Left colon (tissue), 2 donors: ENCODE measurements around the gene FLRT1. TPM values are rescaled to one million over a fixed set of nuclear protein-coding genes. Genes with fewer than 3 reads are reported as not detected.

Experiments used
- ATAC-seq: fragments of 200-7000 bp; cut with Tn5 transposase; one replicate; pipeline ENCODE4 v1.9.1; 2020; ENCODE audit warnings: mild to moderate bottlenecking, moderate library complexity
- DNase-seq, 2 donors: peaks; one replicate each; pipeline ENCODE4 v3.0.0-alpha.2; 2020
- intact Hi-C, 2 donors: fragments of 100-400 bp; cut with DNase I in 1 of 2; cut with micrococcal nuclease in 1 of 2; formaldehyde crosslinking; loops; one replicate each; pipeline versions ENCODE4 v1.11.2 to v1.14.0; 2022; cut with DNase I, micrococcal nuclease
- long read RNA-seq: library from polyadenylated mRNA; unstranded; transcript quantifications from one replicate; pipeline ENCODE4 v2.0.0, GENCODE V29; 2021
- total RNA-seq, 2 donors: library from RNA; stranded (reverse); fragmentation: NEBNext Ultra II Directional; extraction: Animal tissue kit (Norgen Biotek cat#: 25700); gene quantifications; one replicate each; pipeline ENCODE4 v1.2.1, GENCODE V29; 2021
- donor health status: DM: no; HTN: no; CAD: no.
- donor health status: DM: yes; HTN: yes; CAD: no.

The FLRT1 gene, protein sequence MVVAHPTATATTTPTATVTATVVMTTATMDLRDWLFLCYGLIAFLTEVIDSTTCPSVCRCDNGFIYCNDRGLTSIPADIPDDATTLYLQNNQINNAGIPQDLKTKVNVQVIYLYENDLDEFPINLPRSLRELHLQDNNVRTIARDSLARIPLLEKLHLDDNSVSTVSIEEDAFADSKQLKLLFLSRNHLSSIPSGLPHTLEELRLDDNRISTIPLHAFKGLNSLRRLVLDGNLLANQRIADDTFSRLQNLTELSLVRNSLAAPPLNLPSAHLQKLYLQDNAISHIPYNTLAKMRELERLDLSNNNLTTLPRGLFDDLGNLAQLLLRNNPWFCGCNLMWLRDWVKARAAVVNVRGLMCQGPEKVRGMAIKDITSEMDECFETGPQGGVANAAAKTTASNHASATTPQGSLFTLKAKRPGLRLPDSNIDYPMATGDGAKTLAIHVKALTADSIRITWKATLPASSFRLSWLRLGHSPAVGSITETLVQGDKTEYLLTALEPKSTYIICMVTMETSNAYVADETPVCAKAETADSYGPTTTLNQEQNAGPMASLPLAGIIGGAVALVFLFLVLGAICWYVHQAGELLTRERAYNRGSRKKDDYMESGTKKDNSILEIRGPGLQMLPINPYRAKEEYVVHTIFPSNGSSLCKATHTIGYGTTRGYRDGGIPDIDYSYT
- total RNA-seq: 1 to 10 TPM in 1 of 2 donors, not detected in 1; 1.2 TPM
- long read RNA-seq: 0 reads

DNA sequence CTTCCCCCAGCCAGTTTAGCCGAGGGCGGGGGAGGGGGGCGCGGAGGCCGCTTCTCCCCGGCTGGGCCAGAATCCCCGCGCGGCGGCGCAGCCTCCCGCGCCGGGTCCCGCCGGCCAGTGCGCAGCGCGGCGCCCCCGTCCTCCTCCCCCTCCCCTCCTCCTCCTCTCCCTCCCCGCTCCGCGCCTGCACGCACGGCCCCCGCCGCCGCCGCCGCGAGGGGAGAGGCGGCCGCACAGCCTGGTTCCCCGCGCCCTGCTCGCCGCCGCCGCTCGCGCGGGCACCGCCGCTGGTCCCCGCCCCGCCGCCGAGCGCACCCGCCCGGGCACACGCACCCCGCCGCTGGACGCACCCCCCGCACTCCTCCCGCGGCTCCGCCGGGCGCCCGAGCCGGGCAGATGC, at the start of gene FLRT1:
Gene FLRT1, plus strand, starts transcription at position 356 of the 400 bp plus-strand sequence. CDS start 80,337 bp downstream, outside the sequence.
- no peak for DNase-seq
- no peak for ATAC-seq
- intact Hi-C loops: no loop called here

DNA sequence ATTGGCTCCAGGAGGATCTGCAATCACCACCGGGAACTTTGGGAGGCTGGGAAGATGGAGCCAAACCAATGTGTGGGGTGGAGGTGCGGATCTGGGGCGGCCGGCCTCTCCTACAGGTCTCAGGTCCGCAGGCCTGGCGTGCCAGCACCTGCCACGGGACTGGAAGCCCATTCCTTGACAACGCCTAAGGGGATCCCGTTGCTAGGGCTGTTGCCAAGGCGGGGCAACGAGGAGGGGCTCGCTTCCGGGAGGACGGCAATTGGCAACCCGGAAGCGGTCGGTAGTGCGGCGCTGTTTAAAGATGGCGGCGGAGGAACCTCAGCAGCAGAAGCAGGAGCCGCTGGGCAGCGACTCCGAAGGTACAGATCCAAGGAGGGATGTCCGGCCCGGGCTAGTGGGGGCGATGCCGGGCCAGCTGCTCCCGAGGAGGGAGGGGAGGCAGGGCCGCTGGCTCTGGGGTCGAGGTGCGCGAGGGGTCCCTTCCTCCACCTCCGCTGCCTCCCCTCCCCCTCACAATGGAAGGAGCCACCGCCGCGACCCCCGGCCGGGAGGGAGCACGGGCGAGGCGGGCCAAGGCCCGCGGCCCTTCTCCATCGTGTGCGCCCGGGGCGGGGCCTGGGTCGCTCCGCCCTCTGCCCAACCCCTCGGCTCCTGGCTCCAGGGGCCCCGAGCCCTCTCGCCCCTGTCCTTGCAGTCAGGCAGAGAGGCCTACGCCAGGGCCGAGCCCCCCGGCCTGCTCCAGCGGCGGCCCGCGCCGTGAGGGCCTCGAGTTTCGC, 49.4 kb upstream of the FLRT1 start, which contains the start of gene OTUB1:
Gene OTUB1, plus strand, starts transcription at position 283 of the 776 bp plus-strand sequence. Its CDS starts 19 bp downstream, at position 302.
- intact Hi-C loops: no loop called here
- DNase-seq: peak; percentile 94 to 96
- ATAC-seq: peak; percentile 95

DNA sequence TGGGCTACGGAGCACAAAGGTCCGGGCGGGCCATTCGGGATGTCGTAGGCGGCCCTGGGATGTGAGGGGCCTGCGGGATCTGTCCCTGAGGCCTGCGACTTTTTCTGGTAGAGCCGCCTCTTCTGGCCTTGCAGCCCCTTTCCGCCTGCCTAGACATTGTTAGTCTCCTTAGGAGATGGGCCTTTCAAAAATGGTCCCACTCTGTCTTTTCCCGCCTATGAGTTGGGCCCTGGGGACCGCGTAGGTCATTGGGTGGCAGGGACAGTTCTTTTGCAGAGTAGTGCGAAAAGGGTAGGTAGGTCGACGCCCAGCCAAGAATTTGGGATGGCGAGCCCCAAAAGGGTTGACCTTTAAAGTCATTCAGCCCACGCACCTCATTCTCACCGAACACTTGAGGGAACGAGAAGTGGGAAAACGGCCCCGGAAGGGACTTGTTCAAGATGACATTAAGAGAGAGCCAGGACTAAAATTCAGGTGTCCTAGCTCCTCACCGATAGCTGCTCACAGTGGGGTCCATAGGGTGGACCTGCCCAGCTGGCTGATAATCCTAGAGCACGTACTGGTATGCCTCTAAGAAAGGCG, 48.7 kb upstream of the FLRT1 start:
- intact Hi-C loops: no loop called here
- no peak for DNase-seq
- ATAC-seq: no peak

DNA sequence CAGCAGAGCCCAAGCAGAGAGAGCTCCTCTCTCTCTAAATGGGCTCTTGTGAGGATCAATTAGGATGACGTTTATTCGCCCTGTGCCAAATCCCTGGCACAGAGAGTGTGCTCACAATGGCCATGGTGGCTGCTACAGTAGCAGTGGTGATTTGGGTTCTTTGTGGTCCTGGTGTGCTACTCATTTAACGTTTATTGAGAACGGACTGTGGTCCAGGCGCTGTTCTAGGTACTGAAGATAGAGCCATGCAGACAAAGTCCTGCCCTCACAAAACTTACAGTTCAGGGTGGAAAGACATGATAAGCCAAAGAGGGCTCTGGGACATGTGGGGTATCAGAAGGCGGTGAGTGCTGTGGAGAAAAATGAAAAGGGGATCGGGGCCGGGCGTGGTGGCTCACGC, 44.2 kb upstream of the FLRT1 start:
- ATAC-seq (no peak), DNase-seq (no peak)
- intact Hi-C loops: no loop called here

DNA sequence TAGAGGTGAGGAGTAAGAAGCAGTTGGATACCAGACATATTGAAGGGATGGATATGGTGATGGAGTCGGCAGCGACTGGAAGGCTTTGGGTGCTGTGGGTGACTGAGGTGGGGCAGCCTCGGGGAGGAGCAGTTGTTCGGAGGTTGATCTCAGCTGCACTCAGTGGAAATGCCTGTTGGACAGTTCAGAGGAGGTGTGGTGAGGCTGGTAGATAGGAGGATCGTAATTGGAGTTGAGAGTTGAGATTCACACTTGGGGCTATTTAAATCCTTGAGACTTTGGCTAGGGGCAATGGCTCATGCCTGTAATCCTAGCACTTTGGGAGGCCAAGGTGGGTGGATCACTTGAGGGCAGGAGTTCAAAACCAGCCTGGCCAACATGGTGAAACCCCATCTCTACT, 42.6 kb upstream of the FLRT1 start:
- intact Hi-C loops: no loop called here
- ATAC-seq (no peak), DNase-seq (no peak)

DNA sequence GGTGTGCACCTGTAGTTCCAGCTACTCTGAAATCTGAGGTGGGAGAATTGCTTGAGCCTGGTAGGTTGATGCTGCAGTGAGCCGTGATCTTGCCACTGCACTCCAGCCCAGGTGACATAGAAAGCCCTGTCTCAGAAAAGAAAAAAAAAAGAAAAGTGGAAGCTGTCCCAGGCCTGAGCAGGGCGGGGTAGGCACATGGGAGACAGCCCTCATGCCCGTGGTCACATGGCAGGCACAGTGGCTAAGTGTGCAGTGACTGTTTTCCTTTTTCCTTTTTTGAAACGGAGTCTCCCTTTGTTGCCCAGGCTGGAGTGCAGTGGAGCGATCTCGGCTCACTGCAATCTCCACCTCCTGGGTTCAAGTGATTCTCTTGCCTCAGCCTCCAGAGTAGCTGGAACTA, 41.7 kb upstream of the FLRT1 start:
- ATAC-seq: peak; percentile 41
- intact Hi-C loops: no loop called here
- DNase-seq: no peak

DNA sequence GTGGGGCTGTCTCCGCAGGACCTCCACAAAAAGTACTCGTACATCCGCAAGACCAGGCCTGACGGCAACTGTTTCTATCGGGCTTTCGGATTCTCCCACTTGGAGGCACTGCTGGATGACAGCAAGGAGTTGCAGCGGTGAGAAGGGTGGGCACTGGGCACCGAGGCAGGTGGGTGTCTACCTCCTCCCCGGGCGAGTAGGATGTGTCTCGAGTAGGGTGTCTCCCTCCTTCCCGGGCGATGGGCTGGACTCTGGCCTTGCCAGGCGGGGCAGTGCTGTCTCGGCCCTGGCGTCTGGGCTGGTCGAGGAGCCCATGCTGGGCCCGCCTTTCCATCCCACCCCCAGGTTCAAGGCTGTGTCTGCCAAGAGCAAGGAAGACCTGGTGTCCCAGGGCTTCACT, 39.2 kb upstream of the FLRT1 start:
- no peak for ATAC-seq

DNA sequence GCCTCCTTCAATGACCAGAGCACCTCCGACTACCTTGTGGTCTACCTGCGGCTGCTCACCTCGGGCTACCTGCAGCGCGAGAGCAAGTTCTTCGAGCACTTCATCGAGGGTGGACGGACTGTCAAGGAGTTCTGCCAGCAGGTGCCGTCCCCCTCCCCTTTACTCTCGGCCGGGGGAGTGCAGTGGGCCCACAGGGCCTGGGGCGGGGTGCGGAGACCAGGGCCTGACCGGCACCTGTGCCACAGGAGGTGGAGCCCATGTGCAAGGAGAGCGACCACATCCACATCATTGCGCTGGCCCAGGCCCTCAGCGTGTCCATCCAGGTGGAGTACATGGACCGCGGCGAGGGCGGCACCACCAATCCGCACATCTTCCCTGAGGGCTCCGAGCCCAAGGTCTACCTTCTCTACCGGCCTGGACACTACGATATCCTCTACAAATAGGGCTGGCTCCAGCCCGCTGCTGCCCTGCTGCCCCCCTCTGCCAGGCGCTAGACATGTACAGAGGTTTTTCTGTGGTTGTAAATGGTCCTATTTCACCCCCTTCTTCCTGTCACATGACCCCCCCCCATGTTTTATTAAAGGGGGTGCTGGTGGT, 38.5 kb upstream of the FLRT1 start:
- ATAC-seq (no peak), DNase-seq (no peak)
- intact Hi-C loops: loop anchor here in 1 of 2 donors (5.0 kb wide), 1 partner anchor 155 kb away; no protein-coding TSS in a partner anchor

More for the DNA sequence above, 39.2 kb upstream of the FLRT1 start:
- DNase-seq: no peak
- intact Hi-C loops: loop anchor here in 1 of 2 donors (5.0 kb wide), 1 partner anchor 156 kb away; no protein-coding TSS in a partner anchor

DNA sequence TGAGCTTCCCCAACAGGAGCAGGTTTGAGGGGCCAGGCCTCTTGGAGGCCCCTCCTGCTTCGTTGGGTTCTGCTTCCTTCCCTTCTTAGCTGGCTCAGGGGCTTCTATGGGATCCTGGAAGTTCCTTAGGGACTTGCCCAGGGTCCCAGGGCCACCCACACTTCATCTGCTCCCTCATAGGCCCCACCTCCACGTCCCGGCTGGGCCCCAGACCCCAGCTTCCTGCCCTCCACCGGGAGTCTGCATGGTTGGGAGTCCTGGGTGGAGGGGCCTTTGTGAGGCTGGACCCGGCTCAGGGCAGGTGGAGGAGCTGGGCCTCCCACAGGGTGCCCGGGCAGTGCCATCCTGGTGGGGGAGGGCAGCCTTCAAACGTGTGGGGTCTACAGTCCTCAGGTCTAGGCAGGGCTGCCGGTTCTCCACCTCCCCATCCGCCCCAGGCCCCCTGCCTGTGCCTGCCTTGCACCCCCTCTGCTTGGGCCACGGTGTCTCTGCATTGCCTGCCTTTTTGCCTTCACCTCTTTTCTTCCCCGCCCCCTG, 37.9 kb upstream of the FLRT1 start:
- DNase-seq (no peak), ATAC-seq (no peak)
- intact Hi-C loops: loop anchor here in 1 of 2 donors (5.0 kb wide), 1 partner anchor 154 kb away; no protein-coding TSS in a partner anchor

DNA sequence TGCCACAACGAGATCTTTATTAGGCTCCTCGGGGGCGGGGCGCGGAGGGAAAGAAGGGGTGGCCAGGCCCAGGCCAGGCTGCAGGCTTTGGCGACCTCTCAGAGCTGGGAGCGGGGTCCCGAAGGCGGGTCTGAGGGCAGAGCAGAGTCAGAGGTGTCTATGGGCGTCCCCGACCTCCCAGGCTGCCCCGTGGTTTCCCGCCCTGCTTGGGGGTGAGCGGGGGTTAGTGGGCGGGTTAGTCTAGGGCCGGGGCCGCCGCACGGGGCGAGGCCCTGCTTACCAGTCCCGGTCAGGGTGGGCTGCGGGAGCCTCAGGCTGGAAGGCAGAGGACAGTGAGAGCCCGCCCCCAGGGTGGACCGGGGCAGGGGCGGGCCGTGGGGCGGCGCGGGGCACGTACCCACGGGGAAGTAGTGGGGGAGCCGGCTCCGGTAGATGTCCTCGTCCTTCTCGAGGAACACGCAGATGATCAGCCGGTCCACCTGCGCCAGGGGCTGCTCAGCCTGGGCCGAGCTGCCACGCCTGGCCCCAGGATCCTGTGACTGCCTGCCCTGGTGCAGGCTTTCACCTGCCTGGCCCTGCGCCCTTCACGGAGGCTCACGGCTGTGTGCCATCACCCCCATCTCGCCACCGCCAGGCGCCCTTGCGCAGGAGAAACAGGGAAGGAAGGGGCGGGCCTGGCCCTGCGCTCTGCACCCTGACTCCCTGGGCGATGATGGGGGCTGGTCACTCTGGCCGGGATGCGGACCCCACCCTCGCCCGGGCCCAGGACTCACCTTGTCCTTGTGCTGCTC, 37.0 kb upstream of the FLRT1 start:
- peak; percentile 4 for ATAC-seq
- no peak for DNase-seq
- intact Hi-C loops: loop anchor here in 1 of 2 donors (5.0 kb wide), 1 partner anchor 154 kb away; no protein-coding TSS in a partner anchor

DNA sequence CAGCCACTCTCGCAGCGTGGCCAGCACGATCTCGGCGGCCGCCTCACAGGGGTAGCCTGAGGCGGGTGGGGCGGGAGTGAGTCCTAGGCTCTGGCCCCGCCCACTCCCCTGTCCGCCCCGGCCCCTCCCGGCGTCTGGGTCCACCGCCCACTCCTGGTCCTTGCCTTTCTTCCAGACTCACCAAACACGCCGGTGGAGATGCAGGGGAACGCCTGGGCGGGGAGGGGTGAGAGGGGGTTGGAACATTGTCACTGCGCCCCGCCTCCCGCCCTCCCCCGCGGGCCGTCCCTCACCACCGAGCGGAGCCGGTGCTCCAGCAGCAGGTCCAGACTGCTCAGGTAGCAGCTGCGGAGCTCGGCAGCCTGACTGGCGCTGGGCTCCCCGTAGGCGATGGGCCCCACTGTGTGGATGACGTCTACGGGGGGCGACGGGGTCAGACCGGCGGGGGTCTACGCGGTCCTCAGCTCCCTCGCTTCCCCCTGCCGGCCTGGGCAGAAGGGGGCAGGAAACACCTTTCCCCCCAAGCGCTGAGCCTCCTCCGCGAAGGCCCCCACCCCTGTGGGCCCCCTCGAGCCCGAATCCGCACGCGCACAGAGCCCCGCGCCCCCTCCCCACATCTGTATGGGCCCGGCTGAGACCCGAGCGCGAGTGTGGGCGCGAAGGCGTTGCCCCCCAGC, 36.2 kb upstream of the FLRT1 start:
- ATAC-seq (peak; percentile 62), DNase-seq (peak; percentile 53 to 68)
- intact Hi-C loops: loop anchor here (5.0 kb wide), 1 partner anchor 153 kb away; no protein-coding TSS in a partner anchor

DNA sequence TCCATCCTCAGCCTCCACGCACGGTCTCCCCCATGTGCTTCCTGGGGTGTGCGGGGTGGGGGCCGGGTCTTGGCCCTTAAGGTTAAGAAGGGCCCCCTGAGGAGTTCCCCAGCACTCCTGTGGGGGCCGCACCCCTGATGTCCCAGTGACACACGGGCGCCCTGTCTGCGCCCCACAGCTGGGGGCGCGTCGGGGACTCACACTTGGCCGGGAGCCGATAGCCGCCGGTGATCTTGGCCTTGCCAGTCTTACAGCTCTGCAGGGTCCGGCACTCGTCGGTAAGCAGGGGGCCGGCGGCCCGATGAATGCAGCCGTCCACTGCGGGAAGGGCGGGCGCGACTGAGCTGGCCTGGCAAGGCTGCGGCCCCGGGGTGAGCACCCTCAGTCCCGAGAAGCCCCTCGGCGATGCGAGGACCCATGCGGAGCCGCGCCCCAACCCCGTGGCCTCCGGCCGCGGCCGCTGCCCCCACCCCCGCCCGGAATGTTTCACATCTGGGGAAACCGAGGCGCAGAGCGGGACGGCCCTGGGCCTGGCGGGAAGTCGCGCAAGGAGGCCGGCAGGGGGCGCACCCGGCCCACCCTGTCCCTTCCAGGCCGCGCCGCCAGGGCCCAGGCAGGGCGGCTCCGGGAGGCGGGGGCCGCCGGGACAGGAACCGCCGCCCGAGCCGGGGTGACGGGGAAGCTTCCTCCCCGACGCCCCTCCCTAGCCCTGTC, 35.5 kb upstream of the FLRT1 start:
- intact Hi-C loops: loop anchor here in 1 of 2 donors (5.0 kb wide), 1 partner anchor 152 kb away; no protein-coding TSS in a partner anchor
- DNase-seq: peak in 1 of 2 donors; percentile 74

DNA sequence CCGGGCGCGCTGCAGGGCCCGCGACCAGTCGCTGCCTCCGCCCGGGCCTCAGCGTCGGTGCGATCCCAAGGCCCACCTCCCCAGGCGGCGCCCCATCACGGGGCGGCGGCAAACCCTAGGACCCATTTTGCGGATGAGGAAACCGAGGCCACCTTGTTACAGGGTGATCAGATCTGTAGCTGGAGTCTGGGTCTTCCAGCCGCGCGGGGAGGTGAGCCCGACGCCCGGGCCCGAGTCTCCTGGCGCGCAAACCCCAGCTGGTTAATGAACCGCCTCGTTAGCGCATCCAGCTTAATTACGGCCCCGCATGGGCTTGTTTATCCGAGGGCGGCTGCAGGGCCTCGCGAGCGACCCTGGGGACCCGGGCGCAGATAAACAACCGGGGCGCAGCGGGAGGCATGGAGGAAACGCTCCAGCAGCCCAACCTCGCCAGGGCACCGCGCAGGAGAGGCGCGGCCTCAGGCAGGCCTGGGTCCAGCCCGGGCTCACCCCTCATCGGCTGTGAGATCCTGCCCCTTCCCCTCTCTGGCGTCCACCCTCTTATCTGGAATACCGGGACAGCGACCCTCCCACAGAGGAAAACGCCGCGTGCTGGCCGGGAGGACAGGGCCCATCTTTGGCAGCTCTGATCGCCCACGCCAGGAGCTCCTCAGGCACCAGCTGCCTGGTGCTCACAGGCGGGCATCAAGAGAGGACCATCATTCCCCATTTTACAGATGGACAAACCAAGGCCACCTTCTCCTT, 34.8 kb upstream of the FLRT1 start:
- intact Hi-C loops: loop anchor here in 1 of 2 donors (5.0 kb wide), 1 partner anchor 151 kb away; no protein-coding TSS in a partner anchor
- ATAC-seq (no peak), DNase-seq (peak in 1 of 2 donors; percentile 24)

More for the DNA sequence above, 35.5 kb upstream of the FLRT1 start:
- ATAC-seq: peak; percentile 79

DNA sequence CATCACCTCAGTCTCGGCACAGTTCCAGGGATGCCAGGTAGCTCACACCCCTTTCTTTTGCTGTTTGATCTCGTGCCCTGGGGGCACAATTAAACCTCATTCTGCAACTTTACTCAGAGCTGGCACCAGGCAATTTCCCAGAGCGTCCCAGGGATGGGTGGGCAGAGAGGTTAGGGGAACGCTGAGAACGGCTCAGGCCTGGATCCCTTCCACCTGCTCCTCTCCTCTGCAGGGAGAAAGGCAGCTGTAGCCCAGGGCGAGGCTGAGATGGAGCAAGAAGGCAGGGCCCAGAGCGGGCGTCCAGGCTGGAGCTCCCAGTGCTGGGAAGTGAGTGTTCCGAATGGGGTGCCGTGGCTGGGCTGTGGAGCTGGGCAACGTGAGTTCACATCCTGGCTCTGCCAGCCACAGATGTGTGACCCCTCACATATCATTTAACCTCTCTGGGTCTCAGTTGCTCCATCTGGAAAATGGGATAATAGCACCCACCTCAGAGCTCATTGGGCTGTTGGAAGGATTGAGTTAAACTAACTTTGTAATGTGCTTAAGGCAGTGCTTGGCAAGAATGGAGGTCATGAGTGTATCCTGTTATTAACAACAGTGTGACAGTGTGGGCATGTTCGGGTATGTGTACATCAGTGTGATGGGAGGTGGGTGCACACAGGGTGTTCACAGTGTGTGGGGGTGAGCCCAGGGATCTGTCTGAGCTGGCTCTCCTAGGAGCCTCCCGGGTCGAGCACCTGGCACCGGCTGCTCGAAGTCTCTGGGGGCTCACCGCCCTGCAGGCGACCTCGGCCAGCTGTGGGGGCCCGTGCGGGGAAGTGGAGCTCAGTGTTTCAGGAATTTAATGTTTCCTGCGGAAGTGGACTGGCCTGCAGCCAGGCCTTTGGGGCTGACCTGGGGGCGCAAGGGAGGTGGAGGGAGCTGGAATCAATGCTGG, 34.0 kb upstream of the FLRT1 start:
- no peak for ATAC-seq
- intact Hi-C loops: loop anchor here in 1 of 2 donors (5.0 kb wide), 1 partner anchor 151 kb away; no protein-coding TSS in a partner anchor

More for the DNA sequence above, 34.0 kb upstream of the FLRT1 start:
- no peak for DNase-seq
